Limb (tissue), 2 donors: ENCODE measurements around the gene PRR23A.

Source experiments
- DNase-seq, 2 donors: peaks; one replicate each; pipeline ENCODE4 v3.0.0-alpha.2; 2016; ENCODE audit errors: extremely low spot score in 2 of 2

The PRR23A gene

GRCh38 chr3:138972941-138973340 is 33.1 kb downstream of the PRR23A start:
- no peak for DNase-seq

DNA sequence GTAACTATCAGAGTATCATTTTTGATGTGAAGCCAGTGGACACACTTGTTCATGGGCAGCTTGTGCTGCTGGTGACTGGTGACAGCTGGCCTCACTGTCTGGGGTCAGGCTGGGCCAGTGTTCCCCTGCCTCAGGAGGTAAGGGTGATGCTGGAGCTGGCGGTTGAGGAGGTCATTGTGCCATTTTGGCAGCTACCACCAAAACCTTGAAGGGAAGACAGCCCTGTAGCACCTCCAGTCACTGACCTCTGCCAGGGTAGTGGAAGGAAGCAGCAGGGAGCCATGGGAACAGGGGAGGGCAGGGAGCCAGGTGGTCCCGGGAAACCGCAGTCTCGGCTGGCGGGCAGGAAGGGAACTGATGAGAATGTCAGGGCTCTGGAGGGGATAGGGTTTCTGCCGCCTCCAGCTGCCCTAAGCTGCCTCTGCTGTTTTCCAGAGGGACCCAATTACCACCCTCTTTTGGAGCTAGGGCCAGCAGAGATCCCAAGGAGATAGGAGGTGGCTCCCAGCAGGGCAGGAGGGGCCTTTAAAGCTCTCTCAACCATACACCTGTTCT is 34.2 kb downstream of the PRR23A start:
- DNase-seq: no peak

DNA sequence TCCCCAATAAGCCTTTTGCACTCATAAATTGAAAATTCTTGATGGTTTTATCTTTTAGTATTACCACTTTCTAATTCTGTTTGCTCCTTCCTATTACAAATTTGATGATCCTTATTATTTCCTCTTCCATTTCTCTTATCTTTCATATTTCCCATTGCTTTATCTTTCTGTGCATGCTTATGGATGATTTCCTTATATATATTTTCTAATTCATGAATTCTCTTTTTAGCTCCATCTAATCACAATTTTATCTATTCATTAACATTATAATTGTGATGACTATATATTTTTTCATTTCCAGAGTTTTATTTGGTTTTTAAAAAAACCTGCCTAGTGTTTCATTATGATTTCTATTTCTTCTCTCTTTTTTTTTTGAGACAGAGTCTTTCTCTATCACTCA is 41.1 kb downstream of the PRR23A start:
- DNase-seq: no peak

DNA sequence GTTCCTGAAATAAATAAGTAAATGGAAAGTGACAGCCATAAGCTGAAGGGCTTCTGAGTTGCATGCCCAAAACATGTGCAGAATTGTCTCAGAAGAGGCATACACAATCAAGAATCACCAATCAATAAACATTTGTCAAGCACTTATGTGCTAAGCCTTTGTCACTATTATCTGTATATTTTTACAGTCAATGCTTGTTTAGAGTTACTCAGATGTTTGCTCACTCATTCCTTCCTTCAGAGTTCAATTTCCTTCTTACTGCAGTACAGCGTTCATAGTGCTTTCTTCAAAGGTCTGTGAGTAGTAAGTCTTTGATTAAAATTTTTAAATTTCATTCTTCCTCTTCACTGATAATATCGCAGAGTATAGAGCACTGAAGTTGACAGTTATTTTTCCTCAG is 41.8 kb downstream of the PRR23A start:
- no peak for DNase-seq

- DNase-seq: no peak
These were observed 43.1 kb downstream of the PRR23A start for GRCh38 chr3:138962854-138963560.

GRCh38 chr3:138960417-138960852 is 45.6 kb downstream of the PRR23A start:
- no peak for DNase-seq
